ENCODE measurements around the gene ZC3H12D.

- no peak for TF ChIP-seq POLR2A (IDR thresholded peaks at IDR 0.05)
- TF ChIP-seq, protein P1, sequence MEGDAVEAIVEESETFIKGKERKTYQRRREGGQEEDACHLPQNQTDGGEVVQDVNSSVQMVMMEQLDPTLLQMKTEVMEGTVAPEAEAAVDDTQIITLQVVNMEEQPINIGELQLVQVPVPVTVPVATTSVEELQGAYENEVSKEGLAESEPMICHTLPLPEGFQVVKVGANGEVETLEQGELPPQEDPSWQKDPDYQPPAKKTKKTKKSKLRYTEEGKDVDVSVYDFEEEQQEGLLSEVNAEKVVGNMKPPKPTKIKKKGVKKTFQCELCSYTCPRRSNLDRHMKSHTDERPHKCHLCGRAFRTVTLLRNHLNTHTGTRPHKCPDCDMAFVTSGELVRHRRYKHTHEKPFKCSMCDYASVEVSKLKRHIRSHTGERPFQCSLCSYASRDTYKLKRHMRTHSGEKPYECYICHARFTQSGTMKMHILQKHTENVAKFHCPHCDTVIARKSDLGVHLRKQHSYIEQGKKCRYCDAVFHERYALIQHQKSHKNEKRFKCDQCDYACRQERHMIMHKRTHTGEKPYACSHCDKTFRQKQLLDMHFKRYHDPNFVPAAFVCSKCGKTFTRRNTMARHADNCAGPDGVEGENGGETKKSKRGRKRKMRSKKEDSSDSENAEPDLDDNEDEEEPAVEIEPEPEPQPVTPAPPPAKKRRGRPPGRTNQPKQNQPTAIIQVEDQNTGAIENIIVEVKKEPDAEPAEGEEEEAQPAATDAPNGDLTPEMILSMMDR (IDR thresholded peaks at IDR 0.05) = no peak
Measured at GRCh38 chr6:149480502-149481280, 4.1 kb downstream of the ZC3H12D start.

Measured in heart left ventricle (tissue), 13 donors.